ENCODE data around the gene CRYBG3. TPM values are rescaled to one million over a fixed set of nuclear protein-coding genes. Genes with fewer than 3 reads are reported as not detected.
"Not testable (repeated sequence)": the region's sequence is repeated elsewhere in the genome, so short reads cannot be mapped to it uniquely, and the experiment has no call there.

The CRYBG3 gene
- polyA plus RNA-seq, 1 donor (not counting 4 experiments of a cell fraction or from before 2014, with no cell fraction given): 6.9 TPM

DNA sequence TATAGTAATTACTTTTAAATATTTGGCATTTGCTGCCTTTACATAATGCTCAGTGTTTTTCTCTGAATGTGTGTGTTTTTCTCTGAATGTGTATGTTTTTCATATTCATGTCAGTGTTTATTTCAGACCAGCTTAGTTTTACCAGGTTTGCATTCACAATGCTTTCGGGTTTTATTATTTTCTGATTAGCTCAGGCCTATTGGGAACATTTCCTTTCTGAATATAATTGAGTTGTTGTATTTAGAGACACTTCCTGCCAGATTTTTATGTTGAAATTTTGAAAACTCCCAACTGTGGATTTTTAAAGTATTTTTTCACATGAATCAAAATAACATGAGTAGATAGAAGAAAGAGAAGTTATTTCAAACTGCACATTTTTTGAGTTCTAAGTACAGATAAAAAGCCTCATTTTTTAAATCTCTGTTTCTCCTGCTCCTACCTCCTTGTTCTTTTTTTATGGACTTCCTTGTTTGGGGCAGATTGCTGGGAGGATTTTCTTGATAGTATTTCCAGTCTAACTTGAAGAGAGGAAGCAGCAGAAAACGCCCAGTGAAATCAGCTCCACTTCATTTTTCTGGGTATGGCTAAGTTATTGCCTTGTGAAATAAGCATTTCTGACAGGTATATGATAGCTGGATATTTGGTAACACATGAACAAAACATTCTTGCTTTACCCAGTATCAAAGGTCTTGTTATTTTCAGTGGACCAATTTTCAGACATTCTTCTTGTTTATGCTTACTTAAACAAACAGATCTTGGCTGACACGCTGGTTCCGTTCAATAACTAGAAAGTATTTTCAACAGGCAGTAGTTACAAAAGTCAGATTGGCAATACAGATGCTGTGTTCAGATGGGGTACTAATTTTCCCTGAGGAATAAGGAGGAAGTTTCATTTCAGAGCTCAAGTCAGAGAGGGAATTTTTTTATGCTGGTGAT, 79.8 kb downstream of the CRYBG3 start:
- H3K36me3 ChIP-seq (ENCODE audit: control insufficient read depth in 2 of 2, extremely low read depth in 1 of 2, insufficient read depth in 2 of 2, low read length in 2 of 2): no peaks in the 10 kb centered on the region
- no peaks in the 10 kb centered on the region for H3K4me1 ChIP-seq (ENCODE audit: control insufficient read depth, extremely low read depth, insufficient read depth, low read length)
- H4K20me1 ChIP-seq (ENCODE audit: control insufficient read depth, extremely low read depth, insufficient read depth, low read length): no peaks in the 10 kb centered on the region
- no peaks in the 10 kb centered on the region for H3K79me2 ChIP-seq (ENCODE audit: control insufficient read depth, insufficient read depth, low read length)
- TF ChIP-seq CTCF (optimal IDR thresholded peaks at IDR 0.05 in 1 of 3, IDR thresholded peaks at IDR 0.05 in 1 of 3, conservative IDR thresholded peaks at IDR 0.05 in 1 of 3; ENCODE audit: extremely low read depth in 1 of 3, insufficient read depth in 2 of 3, low read length in 3 of 3) (no peak), EZH2 (IDR thresholded peaks at IDR 0.05; ENCODE audit: low read length) (no peak)
- dilution Hi-C loops (cut with MboI; ENCODE audit: extremely low pct_ligation_motif_present, low sequenced_read_pairs): no loop called here
- DNase-seq (ENCODE audit: low read depth, low spot score) (no peak), FAIRE-seq (no peak)
- H3K4me3 ChIP-seq (ENCODE audit: control insufficient read depth in 2 of 3, extremely low read depth in 1 of 3, insufficient read depth in 2 of 3, low read depth in 1 of 3, low read length in 3 of 3): no peak overlapping the region
- no peak overlapping the region for H3K4me2 ChIP-seq (ENCODE audit: control insufficient read depth, extremely low read depth, insufficient read depth, low read depth, low read length)
- no peaks in the 10 kb centered on the region for H3K9me1 ChIP-seq (ENCODE audit: control insufficient read depth, extremely low read depth, insufficient read depth, low read length)
- H3K9me3 ChIP-seq (ENCODE audit: control insufficient read depth, low read depth, low read length): no peaks in the 10 kb centered on the region
- H3K9ac ChIP-seq (ENCODE audit: control insufficient read depth, extremely low read depth, insufficient read depth, low read length): no peak overlapping the region
- no peak overlapping the region for H3K27ac ChIP-seq (ENCODE audit: control insufficient read depth, insufficient read depth, low read length)
- H2AFZ ChIP-seq (ENCODE audit: control insufficient read depth, low read length): no peak overlapping the region
- no peaks in the 10 kb centered on the region for H3K27me3 ChIP-seq (ENCODE audit: control insufficient read depth, extremely low read depth, insufficient read depth, low read length)

DNA sequence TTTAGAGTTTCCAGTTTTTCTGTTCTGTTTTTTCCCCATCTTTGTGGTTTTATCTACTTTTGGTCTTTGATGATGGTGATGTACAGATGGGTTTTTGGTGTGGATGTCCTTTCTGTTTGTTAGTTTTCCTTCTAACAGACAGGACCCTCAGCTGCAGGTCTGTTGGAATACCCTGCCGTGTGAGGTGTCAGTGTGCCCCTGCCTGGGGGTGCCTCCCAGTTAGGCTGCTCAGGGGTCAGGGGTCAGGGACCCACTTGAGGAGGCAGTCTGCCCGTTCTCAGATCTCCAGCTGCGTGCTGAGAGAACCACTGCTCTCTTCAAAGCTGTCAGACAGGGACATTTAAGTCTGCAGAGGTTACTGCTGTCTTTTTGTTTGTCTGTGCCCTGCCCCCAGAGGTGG, 88.0 kb downstream of the CRYBG3 start:
- H3K9ac ChIP-seq (ENCODE audit: control insufficient read depth, extremely low read depth, insufficient read depth, low read length); H3K9me3 ChIP-seq (ENCODE audit: control insufficient read depth, low read depth, low read length); FAIRE-seq; H3K79me2 ChIP-seq (ENCODE audit: control insufficient read depth, insufficient read depth, low read length); H3K27ac ChIP-seq (ENCODE audit: control insufficient read depth, insufficient read depth, low read length); H3K9me1 ChIP-seq (ENCODE audit: control insufficient read depth, extremely low read depth, insufficient read depth, low read length); H2AFZ ChIP-seq (ENCODE audit: control insufficient read depth, low read length); H3K27me3 ChIP-seq (ENCODE audit: control insufficient read depth, extremely low read depth, insufficient read depth, low read length); H4K20me1 ChIP-seq (ENCODE audit: control insufficient read depth, extremely low read depth, insufficient read depth, low read length); H3K4me3 ChIP-seq (ENCODE audit: control insufficient read depth in 2 of 3, extremely low read depth in 1 of 3, insufficient read depth in 2 of 3, low read depth in 1 of 3, low read length in 3 of 3); DNase-seq (ENCODE audit: low read depth, low spot score); H3K36me3 ChIP-seq (ENCODE audit: control insufficient read depth in 2 of 2, extremely low read depth in 1 of 2, insufficient read depth in 2 of 2, low read length in 2 of 2); H3K4me2 ChIP-seq (ENCODE audit: control insufficient read depth, extremely low read depth, insufficient read depth, low read depth, low read length); dilution Hi-C loops (cut with MboI; ENCODE audit: extremely low pct_ligation_motif_present, low sequenced_read_pairs): not testable (repeated sequence)
- H3K4me1 ChIP-seq (ENCODE audit: control insufficient read depth, extremely low read depth, insufficient read depth, low read length): peaks cover 17% of the 10 kb centered on the region

- DNase-seq (ENCODE audit: low read depth, low spot score); H4K20me1 ChIP-seq (ENCODE audit: control insufficient read depth, extremely low read depth, insufficient read depth, low read length); H2AFZ ChIP-seq (ENCODE audit: control insufficient read depth, low read length); H3K4me2 ChIP-seq (ENCODE audit: control insufficient read depth, extremely low read depth, insufficient read depth, low read depth, low read length); H3K79me2 ChIP-seq (ENCODE audit: control insufficient read depth, insufficient read depth, low read length); H3K9me3 ChIP-seq (ENCODE audit: control insufficient read depth, low read depth, low read length); FAIRE-seq; H3K9me1 ChIP-seq (ENCODE audit: control insufficient read depth, extremely low read depth, insufficient read depth, low read length); H3K9ac ChIP-seq (ENCODE audit: control insufficient read depth, extremely low read depth, insufficient read depth, low read length); H3K27ac ChIP-seq (ENCODE audit: control insufficient read depth, insufficient read depth, low read length); H3K36me3 ChIP-seq (ENCODE audit: control insufficient read depth in 2 of 2, extremely low read depth in 1 of 2, insufficient read depth in 2 of 2, low read length in 2 of 2); H3K27me3 ChIP-seq (ENCODE audit: control insufficient read depth, extremely low read depth, insufficient read depth, low read length); dilution Hi-C loops (cut with MboI; ENCODE audit: extremely low pct_ligation_motif_present, low sequenced_read_pairs): not testable (repeated sequence)
- Histone ChIP-seq H3K4me1 (ENCODE audit: control insufficient read depth, extremely low read depth, insufficient read depth, low read length) (peaks cover 17% of the 10 kb centered on the region), H3K4me3 (ENCODE audit: control insufficient read depth in 2 of 3, extremely low read depth in 1 of 3, insufficient read depth in 2 of 3, low read depth in 1 of 3, low read length in 3 of 3) (peak overlapping the region in 1 of 3 experiments; percentile 10)
Observed at GRCh38 chr3:97910236-97910831, 88.5 kb downstream of the CRYBG3 start.
